ENCODE results near the gene GADD45A. TPM values are rescaled to one million over a fixed set of nuclear protein-coding genes. Genes with fewer than 3 reads are reported as not detected.

The GADD45A gene
- total RNA-seq, 1 donor from 2014 or later = 171 TPM

GRCh38 chr1:67666636-67667035 lies 18.4 kb upstream of the GADD45A start:
- no peak for DNase-seq (ENCODE audit: extremely low read depth, low read depth, low spot score)

GRCh38 chr1:67668660-67669059 lies 16.3 kb upstream of the GADD45A start:
- DNase-seq (ENCODE audit: extremely low read depth, low read depth, low spot score) = no peak

- no peak for DNase-seq (ENCODE audit: extremely low read depth, low read depth, low spot score)
These were observed 12.7 kb upstream of the GADD45A start for GRCh38 chr1:67672260-67672803.

- no peak for DNase-seq (ENCODE audit: extremely low read depth, low read depth, low spot score)
These were observed 11.4 kb upstream of the GADD45A start for GRCh38 chr1:67673468-67674201.

- DNase-seq (ENCODE audit: extremely low read depth, low read depth, low spot score) = peak; percentile 67
These were observed 10.6 kb upstream of the GADD45A start for GRCh38 chr1:67674260-67675011.

- no peak for DNase-seq (ENCODE audit: extremely low read depth, low read depth, low spot score)
These were observed 9.2 kb upstream of the GADD45A start for GRCh38 chr1:67675800-67676199.

- no peak for DNase-seq (ENCODE audit: extremely low read depth, low read depth, low spot score)
These were observed 8.7 kb upstream of the GADD45A start for GRCh38 chr1:67676287-67676686.

- no peak for DNase-seq (ENCODE audit: extremely low read depth, low read depth, low spot score)
These were observed 8.1 kb upstream of the GADD45A start for GRCh38 chr1:67676946-67677345.

- no peak for DNase-seq (ENCODE audit: extremely low read depth, low read depth, low spot score)
These were observed 7.6 kb upstream of the GADD45A start for GRCh38 chr1:67677408-67677807.

- no peak for DNase-seq (ENCODE audit: extremely low read depth, low read depth, low spot score)
These were observed 7.1 kb upstream of the GADD45A start for GRCh38 chr1:67677930-67678329.

- DNase-seq (ENCODE audit: extremely low read depth, low read depth, low spot score) = no peak
These were observed 5.3 kb upstream of the GADD45A start for GRCh38 chr1:67679691-67680090.

- no peak for DNase-seq (ENCODE audit: extremely low read depth, low read depth, low spot score)
These were observed 4.5 kb upstream of the GADD45A start for GRCh38 chr1:67680486-67680885.

- no peak for DNase-seq (ENCODE audit: extremely low read depth, low read depth, low spot score)
These were observed 2.3 kb upstream of the GADD45A start for GRCh38 chr1:67682659-67683197.

GRCh38 chr1:67683316-67683715 lies 1.7 kb upstream of the GADD45A start:
- DNase-seq (ENCODE audit: extremely low read depth, low read depth, low spot score) = no peak

- no peak for DNase-seq (ENCODE audit: extremely low read depth, low read depth, low spot score)
These were observed 1.1 kb upstream of the GADD45A start for GRCh38 chr1:67683766-67684525.

- DNase-seq (ENCODE audit: extremely low read depth, low read depth, low spot score) = no peak
These were observed 405 bp upstream of the GADD45A start for GRCh38 chr1:67684526-67685066.

- DNase-seq (ENCODE audit: extremely low read depth, low read depth, low spot score) = no peak
These were observed 711 bp downstream of the GADD45A start for GRCh38 chr1:67685558-67686266.

GRCh38 chr1:67686267-67687197 lies 1.5 kb downstream of the GADD45A start:
- no peak for DNase-seq (ENCODE audit: extremely low read depth, low read depth, low spot score)

GRCh38 chr1:67687198-67687545 lies 2.2 kb downstream of the GADD45A start:
- no peak for DNase-seq (ENCODE audit: extremely low read depth, low read depth, low spot score)
